Keratinocyte (primary cell): Measurements from ENCODE around the gene RPP14. TPM values are rescaled to one million over a fixed set of nuclear protein-coding genes. Genes with fewer than 3 reads are reported as not detected.

ENCODE experiments used
- DNase-seq: peaks from one replicate; pipeline ENCODE4 v3.0.0-alpha.2; 2011; ENCODE audit warnings: low read depth, missing footprints, low spot score
- FAIRE-seq: peaks from 2 replicates; lab custom pipeline; 2011; peaks lifted over from hg19 to GRCh38; lab: Jason Lieb, UNC
- H2AFZ ChIP-seq: 2 replicates; pipeline ENCODE4 v1.6.0; 2012; ENCODE audit warnings: low read length, control low read depth, inconsistent platforms; ENCODE audit not compliant: control insufficient read depth
- H3K27ac ChIP-seq: 2 replicates; pipeline ENCODE4 v1.5.1; 2011; ENCODE audit warnings: low read length; ENCODE audit not compliant: control insufficient read depth, insufficient read depth
- H3K27me3 ChIP-seq: 3 replicates; pipeline ENCODE4 v1.6.0; 2011; ENCODE audit warnings: low read length; ENCODE audit not compliant: control insufficient read depth, insufficient read depth; ENCODE audit errors: extremely low read depth
- H3K36me3 ChIP-seq, 2 experiments: 2 replicates in 1 of 2; 3 replicates in 1 of 2; pipeline ENCODE4 v1.5.1; 2011; ENCODE audit warnings: low read length in 2 of 2, mild to moderate bottlenecking in 1 of 2; ENCODE audit not compliant: control insufficient read depth in 2 of 2, insufficient read depth in 2 of 2; ENCODE audit errors: extremely low read depth in 1 of 2
- H3K4me1 ChIP-seq: 3 replicates; pipeline ENCODE4 v1.5.1; 2011; ENCODE audit warnings: low read length; ENCODE audit not compliant: control insufficient read depth, insufficient read depth; ENCODE audit errors: extremely low read depth
- H3K4me2 ChIP-seq: 3 replicates; pipeline ENCODE4 v1.6.0; 2011; ENCODE audit warnings: low read depth, low read length; ENCODE audit not compliant: control insufficient read depth, insufficient read depth; ENCODE audit errors: extremely low read depth
- H3K4me3 ChIP-seq, 3 experiments: fragments of 200-600 bp in 1 of 3; sonication (generic) in 1 of 3; 2 replicates in 2 of 3; 3 replicates in 1 of 3; pipeline ENCODE4 v1.5.1; 2011 to 2016; ENCODE audit warnings: low read length in 3 of 3, mild to moderate bottlenecking in 3 of 3, control low read depth in 2 of 3, inconsistent platforms in 1 of 3, low read depth in 1 of 3, mixed read lengths in 1 of 3, mixed run types in 1 of 3, moderate library complexity in 1 of 3; ENCODE audit not compliant: control insufficient read depth in 2 of 3, insufficient read depth in 2 of 3; ENCODE audit errors: extremely low read depth in 1 of 3
- H3K79me2 ChIP-seq: 2 replicates; pipeline ENCODE4 v1.6.0; 2012; ENCODE audit warnings: low read length; ENCODE audit not compliant: control insufficient read depth, insufficient read depth
- H3K9ac ChIP-seq: 3 replicates; pipeline ENCODE4 v1.6.0; 2011; ENCODE audit warnings: low read length; ENCODE audit not compliant: control insufficient read depth, insufficient read depth; ENCODE audit errors: extremely low read depth
- H3K9me1 ChIP-seq: 3 replicates; pipeline ENCODE4 v1.6.0; 2011; ENCODE audit warnings: low read length; ENCODE audit not compliant: control insufficient read depth, insufficient read depth; ENCODE audit errors: extremely low read depth
- H3K9me3 ChIP-seq: 2 replicates; pipeline ENCODE4 v1.5.1; 2012; ENCODE audit warnings: low read depth, low read length; ENCODE audit not compliant: control insufficient read depth
- H4K20me1 ChIP-seq: 3 replicates; pipeline ENCODE4 v1.6.0; 2011; ENCODE audit warnings: low read length; ENCODE audit not compliant: control insufficient read depth, insufficient read depth; ENCODE audit errors: extremely low read depth
- EZH2 ChIP-seq: IDR thresholded peaks from one replicate; pipeline ENCODE4 v1.6.1; 2012; ENCODE audit warnings: inconsistent platforms, mild to moderate bottlenecking, low read length, moderate library complexity
- dilution Hi-C: fragments of 300-500 bp; cut with MboI; formaldehyde crosslinking; loops from one replicate; pipeline ENCODE4 v1.7.0; 2020; ENCODE audit warnings: low sequenced_read_pairs; ENCODE audit not compliant: extremely low pct_ligation_motif_present
- polyA plus RNA-seq, 5 experiments: library from polyadenylated mRNA; depleted of rRNA in 3 of 5; stranded (reverse) in 3 of 5; stranded (forward) in 1 of 5; unstranded in 1 of 5; fragments of >200 nt; gene quantifications; 1 replicate in 1 of 5; 2 replicates in 3 of 5; 3 replicates in 1 of 5; pipeline versions ENCODE4 v1.2.1 to v1.2.3, GENCODE V29; 2011 to 2012; ENCODE audit warnings: missing spikeins in 2 of 5, low read depth in 1 of 5, low replicate concordance in 1 of 5
- TF ChIP-seq, protein P1 (sequence below), 3 experiments: IDR thresholded peaks in 1 of 3; conservative IDR thresholded peaks in 1 of 3; optimal IDR thresholded peaks in 1 of 3; 2 replicates in 2 of 3; 3 replicates in 1 of 3; pipeline versions ENCODE3 to v1.5.1; 2011; ENCODE audit warnings: low read length in 3 of 3, mild to moderate bottlenecking in 3 of 3, moderate library complexity in 2 of 3, control low read depth in 1 of 3, inconsistent platforms in 1 of 3; ENCODE audit not compliant: insufficient read depth in 2 of 3; ENCODE audit errors: extremely low read depth in 1 of 3

The RPP14 gene
- polyA plus RNA-seq, 1 donor (not counting 4 experiments of a cell fraction or from before 2014, with no cell fraction given), result 24.6 TPM

DNA sequence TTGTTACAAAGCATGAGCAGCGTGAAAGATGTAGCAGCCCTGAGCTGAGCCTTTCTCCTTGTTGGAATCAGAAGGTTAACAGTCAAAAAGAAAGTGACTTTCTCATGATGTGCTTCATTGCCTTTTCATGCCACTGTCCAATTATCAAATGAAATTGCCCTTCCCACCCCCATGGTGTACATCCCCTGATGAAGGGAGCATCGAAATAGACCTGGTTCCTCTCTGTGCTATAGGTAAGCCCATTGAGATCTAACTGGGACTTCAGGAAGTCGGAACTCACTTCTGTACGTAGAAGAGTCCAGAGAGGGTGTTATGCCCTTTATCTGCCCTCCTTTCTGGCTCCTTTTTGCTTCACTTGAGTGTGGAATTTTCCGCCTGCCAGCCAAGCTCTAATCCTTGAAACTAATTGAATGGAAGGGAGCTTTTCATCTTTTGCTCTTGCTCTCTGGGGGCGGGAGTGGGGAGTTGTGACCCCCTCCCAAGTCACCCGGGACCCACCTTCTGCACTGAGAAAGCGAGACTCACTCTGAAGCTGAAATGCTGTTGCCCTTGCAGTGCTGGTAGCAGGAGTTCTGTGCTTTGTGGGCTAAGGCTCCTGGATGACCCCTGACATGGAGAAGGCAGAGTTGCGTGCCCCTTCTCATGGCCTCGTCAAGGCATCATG lies 47.5 kb upstream of the RPP14 start:
- Histone ChIP-seq H4K20me1 (no peaks in the 10 kb centered on the region), H3K9me3 (no peaks in the 10 kb centered on the region), H3K4me2 (no peak overlapping the region), H3K36me3 (peaks cover 0 to 5% of the 10 kb centered on the region in 2 experiments), H3K4me1 (no peaks in the 10 kb centered on the region), H2AFZ (no peak overlapping the region), H3K79me2 (no peaks in the 10 kb centered on the region), H3K9me1 (no peaks in the 10 kb centered on the region), H3K27me3 (no peaks in the 10 kb centered on the region), H3K27ac (no peak overlapping the region), H3K4me3 (no peak overlapping the region), H3K9ac (no peak overlapping the region)
- TF ChIP-seq, protein P1, sequence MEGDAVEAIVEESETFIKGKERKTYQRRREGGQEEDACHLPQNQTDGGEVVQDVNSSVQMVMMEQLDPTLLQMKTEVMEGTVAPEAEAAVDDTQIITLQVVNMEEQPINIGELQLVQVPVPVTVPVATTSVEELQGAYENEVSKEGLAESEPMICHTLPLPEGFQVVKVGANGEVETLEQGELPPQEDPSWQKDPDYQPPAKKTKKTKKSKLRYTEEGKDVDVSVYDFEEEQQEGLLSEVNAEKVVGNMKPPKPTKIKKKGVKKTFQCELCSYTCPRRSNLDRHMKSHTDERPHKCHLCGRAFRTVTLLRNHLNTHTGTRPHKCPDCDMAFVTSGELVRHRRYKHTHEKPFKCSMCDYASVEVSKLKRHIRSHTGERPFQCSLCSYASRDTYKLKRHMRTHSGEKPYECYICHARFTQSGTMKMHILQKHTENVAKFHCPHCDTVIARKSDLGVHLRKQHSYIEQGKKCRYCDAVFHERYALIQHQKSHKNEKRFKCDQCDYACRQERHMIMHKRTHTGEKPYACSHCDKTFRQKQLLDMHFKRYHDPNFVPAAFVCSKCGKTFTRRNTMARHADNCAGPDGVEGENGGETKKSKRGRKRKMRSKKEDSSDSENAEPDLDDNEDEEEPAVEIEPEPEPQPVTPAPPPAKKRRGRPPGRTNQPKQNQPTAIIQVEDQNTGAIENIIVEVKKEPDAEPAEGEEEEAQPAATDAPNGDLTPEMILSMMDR (optimal IDR thresholded peaks at IDR 0.05 in 1 of 3, IDR thresholded peaks at IDR 0.05 in 1 of 3, conservative IDR thresholded peaks at IDR 0.05 in 1 of 3; ENCODE audit: extremely low read depth in 1 of 3, insufficient read depth in 2 of 3, low read length in 3 of 3), result no peak
- no peak for DNase-seq
- dilution Hi-C loops, result no loop called here
- FAIRE-seq, result no peak

DNA sequence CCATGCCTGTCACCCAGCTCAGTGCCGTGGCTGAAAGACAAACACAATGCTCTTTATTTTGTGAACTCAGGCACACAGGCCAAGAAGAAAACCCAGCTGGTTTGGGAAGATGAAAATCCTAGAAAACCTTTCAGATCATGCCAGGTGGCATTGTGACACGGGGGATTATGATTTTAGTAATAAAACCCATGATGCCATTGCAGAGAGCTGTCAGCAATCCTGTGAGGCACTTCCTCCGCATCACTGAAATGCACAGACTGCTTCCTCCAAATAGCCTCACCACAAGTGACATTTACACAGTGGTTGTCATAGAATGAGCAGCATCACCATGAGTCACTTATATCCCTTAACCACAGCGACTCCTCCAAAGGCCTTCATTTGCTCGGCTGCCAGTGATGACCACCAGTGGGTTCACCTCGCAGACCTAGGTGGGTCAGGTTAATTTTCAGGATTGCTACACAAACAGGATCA lies 45.7 kb upstream of the RPP14 start:
- Histone ChIP-seq H3K4me1 (no peaks in the 10 kb centered on the region), H3K4me3 (no peak overlapping the region), H4K20me1 (no peaks in the 10 kb centered on the region), H2AFZ (no peak overlapping the region), H3K79me2 (no peaks in the 10 kb centered on the region), H3K9me3 (no peaks in the 10 kb centered on the region), H3K27me3 (no peaks in the 10 kb centered on the region), H3K4me2 (no peak overlapping the region), H3K9me1 (no peaks in the 10 kb centered on the region), H3K27ac (no peak overlapping the region), H3K36me3 (peaks cover 0 to 5% of the 10 kb centered on the region in 2 experiments), H3K9ac (no peak overlapping the region)
- dilution Hi-C loops, result no loop called here
- DNase-seq, result no peak
- FAIRE-seq, result no peak
- TF ChIP-seq, protein P1 (optimal IDR thresholded peaks at IDR 0.05 in 1 of 3, IDR thresholded peaks at IDR 0.05 in 1 of 3, conservative IDR thresholded peaks at IDR 0.05 in 1 of 3; ENCODE audit: extremely low read depth in 1 of 3, insufficient read depth in 2 of 3, low read length in 3 of 3), result no peak
- no peak for TF ChIP-seq EZH2
